ENCODE results near the gene RAB8B. TPM values are rescaled to one million over a fixed set of nuclear protein-coding genes. Genes with fewer than 3 reads are reported as not detected.

RAB8B gene
- total RNA-seq, result 214 TPM in 2 replicates

DNA sequence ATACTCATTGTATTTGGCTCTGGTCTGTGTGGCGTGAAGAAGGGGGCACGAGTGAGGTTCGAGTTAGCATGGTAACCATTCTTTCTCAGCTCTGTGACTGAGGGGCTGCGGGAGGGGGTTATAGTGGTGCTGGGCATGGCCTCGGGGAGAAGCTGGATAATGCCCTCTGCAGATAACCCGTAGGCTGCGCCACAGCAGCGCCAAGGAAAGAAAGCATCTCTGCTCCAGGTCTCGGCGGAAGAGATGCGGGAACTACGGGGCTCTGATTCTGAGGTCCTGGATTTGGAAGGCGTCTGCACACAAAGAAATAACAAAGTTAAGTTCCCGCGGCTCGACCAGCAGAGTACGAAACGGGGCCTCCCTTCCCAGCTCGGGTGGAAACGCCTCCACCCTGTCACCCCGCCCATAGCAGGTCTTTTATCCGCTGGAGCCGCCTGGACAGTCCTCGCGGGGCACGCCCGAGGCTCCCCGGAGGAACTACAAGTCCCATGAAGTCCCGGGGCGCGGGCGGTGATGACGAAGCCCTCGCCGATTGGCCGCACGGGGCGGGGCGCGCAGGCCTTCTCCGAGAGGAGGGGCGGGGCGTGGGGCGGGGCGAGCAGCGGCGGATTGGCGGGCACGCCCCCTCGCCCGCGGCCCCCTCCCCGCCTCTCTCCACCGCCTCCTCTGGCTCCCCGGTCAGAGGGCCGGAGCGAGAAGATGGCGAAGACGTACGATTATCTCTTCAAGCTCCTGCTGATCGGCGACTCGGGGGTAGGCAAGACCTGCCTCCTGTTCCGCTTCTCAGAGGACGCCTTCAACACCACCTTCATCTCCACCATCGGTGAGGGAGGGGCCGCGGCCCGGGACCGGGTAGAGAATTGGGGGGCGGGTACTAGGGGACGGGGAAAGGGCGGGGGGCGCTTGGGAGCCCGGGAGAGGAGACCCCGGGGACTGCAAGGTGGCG lies at the start of gene RAB8B:
Gene RAB8B (plus strand): TSS at position 681 of the 946 bp plus-strand sequence. CDS start 19 bp downstream, at position 700.
- peak within 1 kb of the TSS; percentile 90 for H3K27ac Mint-ChIP-seq
- intact Hi-C loops (cut with micrococcal nuclease), result loop anchor here (1.0 to 2.0 kb wide), 2 partner anchors 12 to 32 kb away; partner anchors contain the start of gene RPS27L
- no peaks in the 10 kb centered on the region for H3K27me3 Mint-ChIP-seq (ENCODE audit: low read depth)
- peak within 1 kb of the TSS; percentile 96 for H3K4me3 Mint-ChIP-seq (ENCODE audit: low read depth)
- H3K36me3 Mint-ChIP-seq (ENCODE audit: low read depth), result peaks cover 33% of the 10 kb centered on the region
- peak; percentile 96 for DNase-seq (ENCODE audit: low spot score)
- no peaks in the 10 kb centered on the region for H3K9me3 Mint-ChIP-seq
- H3K4me1 Mint-ChIP-seq (ENCODE audit: low read depth), result peaks cover 40% of the 10 kb centered on the region

- Mint-ChIP-seq H3K36me3 (ENCODE audit: low read depth) (peaks cover 49% of the 10 kb centered on the region), H3K4me3 (ENCODE audit: low read depth) (no peak overlapping the region), H3K27ac (no peak overlapping the region), H3K4me1 (ENCODE audit: low read depth) (peaks cover 28% of the 10 kb centered on the region), H3K27me3 (ENCODE audit: low read depth) (no peaks in the 10 kb centered on the region), H3K9me3 (no peaks in the 10 kb centered on the region)
- intact Hi-C loops (cut with micrococcal nuclease), result no loop called here
- no peak for DNase-seq (ENCODE audit: low spot score)
These were observed 48.5 kb upstream of the RAB8B start for GRCh38 chr15:63140936-63141335.

GRCh38 chr15:63145426-63145825 lies 44.0 kb upstream of the RAB8B start:
- intact Hi-C loops (cut with micrococcal nuclease), result no loop called here
- peaks cover 23% of the 10 kb centered on the region for H3K4me1 Mint-ChIP-seq (ENCODE audit: low read depth)
- peaks cover 51% of the 10 kb centered on the region for H3K36me3 Mint-ChIP-seq (ENCODE audit: low read depth)
- no peak overlapping the region for H3K27ac Mint-ChIP-seq
- H3K4me3 Mint-ChIP-seq (ENCODE audit: low read depth), result no peak overlapping the region
- no peaks in the 10 kb centered on the region for H3K9me3 Mint-ChIP-seq
- DNase-seq (ENCODE audit: low spot score), result no peak
- H3K27me3 Mint-ChIP-seq (ENCODE audit: low read depth), result no peaks in the 10 kb centered on the region

- intact Hi-C loops (cut with micrococcal nuclease), result no loop called here
- H3K4me3 Mint-ChIP-seq (ENCODE audit: low read depth), result no peak overlapping the region
- H3K27ac Mint-ChIP-seq, result no peak overlapping the region
- no peaks in the 10 kb centered on the region for H3K27me3 Mint-ChIP-seq (ENCODE audit: low read depth)
- H3K4me1 Mint-ChIP-seq (ENCODE audit: low read depth), result peaks cover 17% of the 10 kb centered on the region
- H3K36me3 Mint-ChIP-seq (ENCODE audit: low read depth), result peaks cover 47% of the 10 kb centered on the region
- DNase-seq (ENCODE audit: low spot score), result no peak
- no peaks in the 10 kb centered on the region for H3K9me3 Mint-ChIP-seq
These were observed 42.7 kb upstream of the RAB8B start for GRCh38 chr15:63146684-63147083.

- no peak for DNase-seq (ENCODE audit: low spot score)
- Mint-ChIP-seq H3K9me3 (no peaks in the 10 kb centered on the region), H3K27ac (no peak overlapping the region), H3K27me3 (ENCODE audit: low read depth) (no peaks in the 10 kb centered on the region), H3K4me3 (ENCODE audit: low read depth) (no peak overlapping the region), H3K4me1 (ENCODE audit: low read depth) (peaks cover 17% of the 10 kb centered on the region), H3K36me3 (ENCODE audit: low read depth) (peaks cover 53% of the 10 kb centered on the region)
- intact Hi-C loops (cut with micrococcal nuclease), result loop anchor here (10.0 kb wide), 1 partner anchor 253 kb away; no protein-coding TSS in a partner anchor
These were observed 37.7 kb upstream of the RAB8B start for GRCh38 chr15:63151665-63152064.

GRCh38 chr15:63155486-63155885 lies 33.9 kb upstream of the RAB8B start:
- H3K4me3 Mint-ChIP-seq (ENCODE audit: low read depth), result peak overlapping the region; percentile 66
- no peak for DNase-seq (ENCODE audit: low spot score)
- intact Hi-C loops (cut with micrococcal nuclease), result loop anchor here (10.0 kb wide), 1 partner anchor 249 kb away; no protein-coding TSS in a partner anchor
- H3K4me1 Mint-ChIP-seq (ENCODE audit: low read depth), result peaks cover 16% of the 10 kb centered on the region
- H3K36me3 Mint-ChIP-seq (ENCODE audit: low read depth), result peaks cover 43% of the 10 kb centered on the region
- no peak overlapping the region for H3K27ac Mint-ChIP-seq
- no peaks in the 10 kb centered on the region for H3K27me3 Mint-ChIP-seq (ENCODE audit: low read depth)
- no peaks in the 10 kb centered on the region for H3K9me3 Mint-ChIP-seq

DNA sequence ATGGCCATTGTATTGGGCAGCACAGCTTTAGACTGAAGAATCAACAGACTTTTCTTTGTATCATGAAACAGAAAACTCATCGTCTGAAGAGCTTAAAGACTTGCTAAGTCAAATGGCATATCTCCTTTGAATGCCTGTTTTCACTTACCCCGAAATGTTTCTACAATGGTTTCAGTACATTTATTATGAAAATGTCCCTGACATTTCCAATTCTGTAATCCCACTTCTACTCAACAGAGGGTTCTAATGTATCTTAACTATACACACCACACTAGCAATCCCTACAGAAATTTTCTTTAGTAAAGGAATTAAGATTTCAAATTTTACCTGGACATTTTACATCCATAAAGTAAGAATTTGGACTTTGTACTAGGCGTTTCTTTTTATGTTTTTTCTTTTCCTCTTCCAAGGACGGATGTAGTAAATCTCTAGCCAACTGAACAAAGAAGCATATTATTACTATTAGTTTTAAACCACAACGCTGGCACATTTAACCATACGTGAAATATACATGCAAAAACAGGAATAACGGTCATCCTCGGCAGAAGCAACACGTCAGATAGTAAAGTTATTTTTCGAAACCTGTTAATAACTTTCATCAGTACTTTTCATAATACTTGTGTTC lies 33.2 kb upstream of the RAB8B start:
- no peak for DNase-seq (ENCODE audit: low spot score)
- Mint-ChIP-seq H3K9me3 (no peaks in the 10 kb centered on the region), H3K27me3 (ENCODE audit: low read depth) (no peaks in the 10 kb centered on the region), H3K36me3 (ENCODE audit: low read depth) (peaks cover 41% of the 10 kb centered on the region), H3K27ac (peak overlapping the region; percentile 97), H3K4me3 (ENCODE audit: low read depth) (peak overlapping the region; percentile 97), H3K4me1 (ENCODE audit: low read depth) (peaks cover 17% of the 10 kb centered on the region)
- intact Hi-C loops (cut with micrococcal nuclease), result loop anchor here (2.0 to 10.0 kb wide), 3 partner anchors 33 to 249 kb away; partner anchors contain the start of gene RAB8B

GRCh38 chr15:63156755-63157117 lies 32.7 kb upstream of the RAB8B start:
- intact Hi-C loops (cut with micrococcal nuclease), result loop anchor here (1.0 to 10.0 kb wide), 6 partner anchors 32 to 248 kb away; partner anchors contain the start of gene RAB8B
- Mint-ChIP-seq H3K4me1 (ENCODE audit: low read depth) (peaks cover 14% of the 10 kb centered on the region), H3K27me3 (ENCODE audit: low read depth) (no peaks in the 10 kb centered on the region), H3K4me3 (ENCODE audit: low read depth) (peak overlapping the region; percentile 97), H3K36me3 (ENCODE audit: low read depth) (peaks cover 36% of the 10 kb centered on the region), H3K27ac (peak overlapping the region; percentile 97), H3K9me3 (no peaks in the 10 kb centered on the region)
- no peak for DNase-seq (ENCODE audit: low spot score)

GRCh38 chr15:63157118-63157843 lies 32.1 kb upstream of the RAB8B start, which contains the start of gene RPS27L:
TSS of gene RPS27L (minus strand) at chr15:63157477. CDS start at chr15:63157405, 72 bp downstream.
- Mint-ChIP-seq H3K9me3 (no peaks in the 10 kb centered on the region), H3K27ac (peak within 1 kb of the TSS; percentile 97), H3K36me3 (ENCODE audit: low read depth) (peaks cover 33% of the 10 kb centered on the region), H3K4me3 (ENCODE audit: low read depth) (peak within 1 kb of the TSS; percentile 97), H3K4me1 (ENCODE audit: low read depth) (peaks cover 14% of the 10 kb centered on the region), H3K27me3 (ENCODE audit: low read depth) (no peaks in the 10 kb centered on the region)
- DNase-seq (ENCODE audit: low spot score), result peak; percentile 87
- intact Hi-C loops (cut with micrococcal nuclease), result loop anchor here (1.0 to 10.0 kb wide), 6 partner anchors 32 to 248 kb away; partner anchors contain the start of gene RAB8B

DNA sequence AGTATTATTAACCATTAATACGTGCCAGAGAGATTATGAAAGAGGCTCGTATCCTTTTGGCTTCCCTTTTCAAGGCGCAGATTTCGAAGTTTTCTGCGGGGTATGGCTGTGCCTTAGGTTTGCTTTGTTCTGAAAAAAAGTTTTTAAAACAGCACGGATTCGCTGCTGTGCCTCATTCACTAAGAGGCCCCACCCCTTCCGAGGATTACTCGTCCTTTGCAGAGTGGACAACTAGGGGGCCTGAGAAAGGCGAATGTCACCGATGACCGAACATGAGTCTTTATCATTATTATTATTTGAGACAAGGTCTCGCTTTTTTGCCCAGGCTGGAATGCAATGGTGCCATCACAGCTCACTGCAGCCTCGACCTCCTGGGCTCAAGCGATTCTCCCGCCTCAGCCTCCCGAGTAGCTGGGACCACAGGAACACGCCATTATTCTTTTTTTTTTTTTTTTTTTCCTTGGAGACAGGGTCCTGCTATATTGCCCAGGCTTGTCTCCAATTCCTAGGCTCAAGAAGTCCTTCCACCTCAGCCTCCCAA lies 31.4 kb upstream of the RAB8B start:
- Mint-ChIP-seq H3K4me3 (ENCODE audit: low read depth) (peak overlapping the region; percentile 82), H3K9me3 (no peaks in the 10 kb centered on the region), H3K4me1 (ENCODE audit: low read depth) (peaks cover 14% of the 10 kb centered on the region), H3K27ac (peak overlapping the region; percentile 88), H3K36me3 (ENCODE audit: low read depth) (peaks cover 27% of the 10 kb centered on the region), H3K27me3 (ENCODE audit: low read depth) (no peaks in the 10 kb centered on the region)
- intact Hi-C loops (cut with micrococcal nuclease), result loop anchor here (1.0 to 10.0 kb wide), 7 partner anchors 19 to 247 kb away; partner anchors contain the start of gene RAB8B
- no peak for DNase-seq (ENCODE audit: low spot score)

DNA sequence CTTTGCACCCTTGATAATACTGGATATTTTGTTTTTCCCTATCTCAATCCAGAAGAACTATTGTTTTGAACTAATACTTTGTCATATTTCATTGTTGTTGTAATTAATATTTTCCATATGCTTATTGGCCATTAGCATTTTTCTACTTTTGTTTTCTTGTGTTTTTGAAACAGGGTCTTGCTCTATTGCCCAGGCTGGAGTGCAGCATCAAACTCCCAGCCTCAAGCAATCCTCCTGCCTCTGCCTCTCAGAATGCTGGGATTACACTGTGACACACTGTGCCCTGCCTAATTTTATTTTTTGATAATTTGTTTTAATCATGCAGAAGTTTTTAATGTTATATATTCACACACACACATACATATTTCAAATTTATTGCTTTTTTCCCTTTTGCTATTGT lies 28.8 kb upstream of the RAB8B start:
- no peak overlapping the region for H3K27ac Mint-ChIP-seq
- no peak overlapping the region for H3K4me3 Mint-ChIP-seq (ENCODE audit: low read depth)
- DNase-seq (ENCODE audit: low spot score), result no peak
- peaks cover 11% of the 10 kb centered on the region for H3K36me3 Mint-ChIP-seq (ENCODE audit: low read depth)
- intact Hi-C loops (cut with micrococcal nuclease), result no loop called here
- peaks cover 4% of the 10 kb centered on the region for H3K27me3 Mint-ChIP-seq (ENCODE audit: low read depth)
- H3K4me1 Mint-ChIP-seq (ENCODE audit: low read depth), result peaks cover 7% of the 10 kb centered on the region
- no peaks in the 10 kb centered on the region for H3K9me3 Mint-ChIP-seq

DNA sequence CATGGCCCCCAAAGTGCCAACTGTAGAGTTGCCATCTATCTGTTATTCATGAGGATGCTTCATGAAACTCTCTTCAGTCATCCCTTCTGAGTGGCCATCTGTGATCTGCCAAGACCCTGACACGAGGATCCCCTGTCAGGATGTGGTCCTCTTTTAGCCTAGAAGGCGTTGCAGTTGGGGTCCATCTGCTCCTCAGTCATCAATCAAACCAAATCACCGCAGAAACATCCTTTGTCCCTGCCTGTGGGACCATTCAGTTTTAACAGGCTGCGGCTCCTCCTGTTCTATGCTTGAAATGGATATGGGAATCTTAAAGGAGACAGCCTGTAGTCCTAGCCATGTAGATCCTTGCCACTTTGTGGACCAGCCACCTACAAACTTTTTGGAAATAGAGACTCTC lies 26.2 kb upstream of the RAB8B start:
- Mint-ChIP-seq H3K4me1 (ENCODE audit: low read depth) (peaks cover 6% of the 10 kb centered on the region), H3K27me3 (ENCODE audit: low read depth) (peaks cover 4% of the 10 kb centered on the region), H3K9me3 (no peaks in the 10 kb centered on the region), H3K27ac (no peak overlapping the region), H3K4me3 (ENCODE audit: low read depth) (no peak overlapping the region), H3K36me3 (ENCODE audit: low read depth) (peaks cover 4% of the 10 kb centered on the region)
- no peak for DNase-seq (ENCODE audit: low spot score)
- intact Hi-C loops (cut with micrococcal nuclease), result no loop called here
